ENCODE measurements around the gene PHACTR1.

GRCh38 chr6:13242178-13242577, 525.6 kb downstream of the PHACTR1 start:
- TF ChIP-seq CTCF (IDR thresholded peaks at IDR 0.05; ENCODE audit: insufficient read depth, low read depth, low read length), result no peak
- no peak for TF ChIP-seq EZH2 (IDR thresholded peaks at IDR 0.05; ENCODE audit: insufficient read depth, low read length)

Data from astrocyte (in vitro differentiated cells and primary cell).